Inflammatory macrophage (primary cell): ENCODE results near the gene NQO2.

ENCODE experiments used
- DNase-seq, 2 donors: peaks; one replicate each; pipeline ENCODE4 v3.0.0-alpha.2; 2020 to 2022
- total RNA-seq, 18 experiments: gene quantifications; one replicate each; lab custom pipeline; 2026; ENCODE audit warnings: mixed read lengths in 6 of 18, inconsistent platforms in 2 of 18; lab: John Stamatoyannopoulos, UW

NQO2 gene, protein sequence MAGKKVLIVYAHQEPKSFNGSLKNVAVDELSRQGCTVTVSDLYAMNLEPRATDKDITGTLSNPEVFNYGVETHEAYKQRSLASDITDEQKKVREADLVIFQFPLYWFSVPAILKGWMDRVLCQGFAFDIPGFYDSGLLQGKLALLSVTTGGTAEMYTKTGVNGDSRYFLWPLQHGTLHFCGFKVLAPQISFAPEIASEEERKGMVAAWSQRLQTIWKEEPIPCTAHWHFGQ
- total RNA-seq = 7.6 to 77.0 (median 28.7) reads per million in 18 experiments

GRCh38 chr6:2999618-3000557 is at the start of gene NQO2:
Gene NQO2, plus strand, starts transcription at chr6:2999894. Its CDS starts 6,659 bp downstream, at chr6:3006553.
- DNase-seq = peak; percentile 83 to 89

DNA sequence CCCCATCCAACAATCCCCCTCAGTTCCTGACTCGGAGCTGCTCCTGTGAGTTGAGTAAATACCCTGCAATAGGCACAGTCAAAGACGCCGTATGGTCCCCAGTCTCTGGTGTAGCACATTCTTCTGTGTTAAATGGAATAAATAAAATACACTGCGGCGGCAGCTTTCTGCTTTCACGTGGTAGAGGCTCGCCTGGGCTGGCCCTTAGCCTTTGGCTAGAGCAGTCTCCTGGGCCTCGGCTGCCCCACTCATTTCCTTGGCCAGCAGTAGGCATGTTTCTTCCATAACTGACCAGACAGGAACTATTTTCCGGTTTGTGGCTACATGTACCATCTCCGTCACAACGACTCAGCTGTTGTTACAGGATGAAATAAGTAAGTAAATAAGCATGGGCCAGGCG is 49.0 kb upstream of the NQO2 start:
- DNase-seq = no peak

- DNase-seq = peak; percentile 91
These were observed 48.0 kb upstream of the NQO2 start for GRCh38 chr6:2951728-2952127.

DNA sequence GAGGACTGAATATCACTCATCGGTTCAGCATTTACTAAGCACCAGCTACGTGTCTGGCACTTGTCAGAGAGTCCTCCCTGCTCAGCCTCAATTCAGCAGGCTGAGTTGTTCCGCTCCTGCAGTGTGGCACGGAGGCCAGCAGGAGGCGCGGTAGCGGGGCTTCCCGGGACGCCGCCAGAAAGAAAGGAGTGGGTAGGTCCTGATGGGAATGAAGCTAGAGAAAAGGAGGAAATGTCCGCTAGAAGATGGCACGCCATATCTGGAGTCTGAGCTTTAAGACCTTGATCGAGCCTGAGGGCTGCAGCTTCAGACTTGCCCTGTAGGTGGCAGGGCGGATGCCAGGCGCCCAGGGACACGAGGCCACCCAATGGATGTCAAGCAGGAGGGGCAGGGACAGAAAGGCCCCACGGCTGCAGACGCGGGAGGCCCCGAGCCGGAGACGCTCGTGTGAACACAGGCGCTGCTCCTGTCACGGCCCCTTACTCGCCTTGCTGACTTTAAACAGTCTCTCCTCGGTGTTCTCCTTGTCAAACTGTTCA is 47.1 kb upstream of the NQO2 start:
- DNase-seq = peak; percentile 54 to 91

- DNase-seq = no peak
These were observed 46.6 kb upstream of the NQO2 start for GRCh38 chr6:2953098-2953497.

DNA sequence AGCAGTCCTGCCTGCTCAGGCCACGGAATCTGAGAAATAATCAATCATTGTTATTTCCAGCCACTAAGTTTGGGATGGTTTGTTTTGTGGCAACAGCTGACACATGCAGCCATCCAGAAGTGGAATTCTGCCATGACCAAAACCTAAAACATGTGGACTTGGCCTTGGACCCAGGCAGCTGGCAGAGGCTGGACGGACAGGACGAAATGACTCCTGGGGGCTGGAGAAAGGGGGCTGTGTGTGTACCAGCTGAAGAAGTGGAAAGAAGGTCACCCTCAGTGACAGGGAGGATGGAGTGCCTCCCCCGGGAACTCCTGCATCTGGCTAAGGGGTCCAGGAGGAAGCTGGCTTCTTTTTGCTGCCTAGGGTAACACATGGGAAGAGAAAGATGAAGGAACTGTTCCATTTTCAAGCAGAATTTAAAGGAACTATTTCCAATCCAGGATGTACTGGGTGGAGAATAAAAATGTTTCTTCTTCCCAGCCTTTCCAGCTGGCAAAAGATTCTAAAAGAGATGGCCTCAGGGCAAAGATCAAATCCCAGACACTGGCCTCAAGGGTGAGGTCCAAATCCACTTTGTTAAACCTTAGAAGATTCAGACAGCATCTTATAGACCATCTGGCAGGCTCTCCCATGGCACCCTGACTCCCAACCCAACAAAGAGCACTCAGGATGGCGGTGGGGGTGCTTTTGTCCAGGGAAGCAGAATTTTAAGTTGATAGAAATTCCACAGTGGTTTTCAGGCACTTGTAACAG is 42.6 kb upstream of the NQO2 start:
- DNase-seq = no peak

DNA sequence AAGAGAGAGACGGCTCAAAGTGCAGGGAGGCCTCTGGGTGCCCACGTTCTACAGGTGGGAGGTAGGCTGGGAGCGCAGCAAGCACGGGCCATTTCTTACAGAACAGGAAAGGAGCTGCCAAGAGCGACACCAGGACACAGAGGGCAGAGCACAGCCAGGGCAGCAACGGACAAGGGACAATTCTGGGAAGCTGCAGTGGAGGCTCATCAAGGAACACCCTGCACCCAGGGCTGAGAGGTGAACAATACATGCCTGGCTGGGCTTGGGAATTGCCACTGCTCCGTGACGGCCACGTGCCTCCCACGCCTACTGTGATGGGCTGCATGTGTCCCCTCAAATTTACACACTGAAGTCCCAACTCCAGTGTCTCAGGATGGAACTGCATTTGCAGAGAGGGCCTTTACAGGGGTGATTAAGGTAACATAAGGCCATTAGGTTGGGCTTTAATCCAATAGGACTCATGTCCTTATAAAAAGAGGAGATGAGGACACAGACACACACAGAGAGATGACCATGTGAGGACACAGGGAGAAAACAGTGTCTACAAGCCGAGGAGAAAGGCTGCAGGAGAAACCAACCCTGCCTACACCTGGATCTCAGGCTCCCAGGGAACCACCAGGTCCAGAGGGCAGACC is 41.9 kb upstream of the NQO2 start:
- no peak for DNase-seq

DNA sequence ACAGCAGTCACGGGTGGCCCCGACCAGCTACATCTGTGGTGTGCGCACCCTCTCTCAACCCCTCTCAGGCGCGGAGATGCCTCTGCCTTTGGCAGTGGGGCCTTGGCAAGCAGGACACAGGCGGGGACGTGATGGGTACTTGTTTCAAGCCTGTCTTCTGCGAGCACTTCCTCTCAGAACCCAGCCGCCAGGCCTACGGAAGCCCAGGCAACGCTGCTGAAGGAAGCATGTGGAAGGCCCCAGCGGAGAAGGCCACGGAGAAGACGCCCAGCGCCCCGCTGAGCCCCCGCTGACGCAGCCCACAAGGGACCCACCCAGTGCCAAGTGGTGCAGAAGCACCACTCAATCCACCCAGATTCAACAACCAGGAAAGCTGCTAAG is 41.4 kb upstream of the NQO2 start:
- DNase-seq = peak; percentile 58 to 68

- peak; percentile 31 to 37 for DNase-seq
These were observed 40.9 kb upstream of the NQO2 start for GRCh38 chr6:2958776-2959175.

GRCh38 chr6:2959909-2960719 is 39.6 kb upstream of the NQO2 start:
- no peak for DNase-seq

- DNase-seq = no peak
These were observed 38.8 kb upstream of the NQO2 start for GRCh38 chr6:2960935-2961334.

- no peak for DNase-seq
These were observed 38.2 kb upstream of the NQO2 start for GRCh38 chr6:2961506-2961905.

DNA sequence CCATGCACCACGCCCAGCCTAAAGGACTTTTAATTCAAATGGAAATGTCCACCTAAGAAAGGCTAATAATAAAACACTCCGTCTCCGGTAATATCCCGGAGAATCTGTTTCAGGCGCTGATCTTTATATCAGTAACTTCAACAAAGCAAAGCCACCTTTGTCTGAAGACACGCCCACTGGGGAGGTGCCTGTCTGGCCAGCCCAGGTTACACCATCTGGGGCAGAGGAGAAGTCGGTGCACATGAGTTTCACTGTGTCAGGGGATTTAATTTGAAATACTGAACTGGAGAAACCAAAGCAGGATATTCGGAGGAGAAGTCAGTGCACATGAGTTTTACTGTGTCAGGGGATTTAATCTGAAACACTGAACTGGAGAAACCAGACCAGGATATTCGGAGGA is 37.7 kb upstream of the NQO2 start:
- DNase-seq = peak; percentile 64 to 68

GRCh38 chr6:2962636-2963035 is 37.1 kb upstream of the NQO2 start:
- no peak for DNase-seq

DNA sequence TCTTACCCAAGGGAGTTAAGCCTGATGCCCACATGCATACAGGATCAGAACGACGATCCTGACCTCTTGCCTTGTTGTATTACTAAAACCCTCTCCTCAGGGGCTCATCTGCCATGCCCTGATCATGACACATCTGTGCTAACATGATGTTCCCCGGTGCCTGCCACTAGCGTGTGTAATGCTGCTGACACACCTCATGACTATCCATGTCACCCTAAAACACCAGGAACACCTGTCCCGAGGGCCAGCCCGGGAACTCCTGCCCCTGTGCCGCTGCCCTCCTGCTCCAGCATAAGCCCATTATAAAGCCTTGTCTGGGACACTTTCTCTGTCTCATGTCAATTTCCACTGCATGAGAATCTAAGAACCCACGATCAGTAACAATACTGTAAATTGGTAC is 35.9 kb upstream of the NQO2 start:
- no peak for DNase-seq

DNA sequence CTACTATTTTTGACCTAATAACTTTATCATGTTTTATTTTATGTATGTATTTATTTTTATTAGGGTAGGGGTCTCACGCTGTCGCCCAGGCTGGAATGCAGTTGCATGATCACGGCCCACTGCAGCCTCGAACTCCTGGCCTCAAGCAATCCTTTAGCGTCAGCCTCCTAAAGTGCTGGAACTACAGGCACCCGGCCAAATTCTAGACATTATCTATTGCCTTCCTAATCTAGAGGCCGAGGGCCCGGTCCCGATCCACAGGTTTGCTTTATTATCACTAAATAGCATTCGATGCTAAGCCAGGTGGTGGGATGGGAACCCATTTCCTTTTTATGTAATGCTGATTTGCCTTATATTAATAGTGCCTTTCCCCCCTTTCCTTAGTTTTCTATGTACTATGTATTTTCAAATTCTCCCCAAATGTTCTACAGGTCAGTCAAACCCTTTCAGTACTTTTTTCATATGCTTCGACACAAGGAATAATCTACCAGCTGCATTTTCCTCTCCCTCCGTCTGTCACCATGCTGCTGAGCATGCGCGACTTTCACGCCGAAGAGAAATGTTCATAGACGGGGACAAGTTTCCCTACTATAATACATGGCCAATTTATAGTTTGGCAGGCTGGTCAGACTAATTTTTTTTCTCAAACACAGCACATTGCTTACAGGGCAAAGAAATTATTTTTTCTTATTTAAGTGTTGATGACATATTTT is 34.7 kb upstream of the NQO2 start:
- no peak for DNase-seq

DNA sequence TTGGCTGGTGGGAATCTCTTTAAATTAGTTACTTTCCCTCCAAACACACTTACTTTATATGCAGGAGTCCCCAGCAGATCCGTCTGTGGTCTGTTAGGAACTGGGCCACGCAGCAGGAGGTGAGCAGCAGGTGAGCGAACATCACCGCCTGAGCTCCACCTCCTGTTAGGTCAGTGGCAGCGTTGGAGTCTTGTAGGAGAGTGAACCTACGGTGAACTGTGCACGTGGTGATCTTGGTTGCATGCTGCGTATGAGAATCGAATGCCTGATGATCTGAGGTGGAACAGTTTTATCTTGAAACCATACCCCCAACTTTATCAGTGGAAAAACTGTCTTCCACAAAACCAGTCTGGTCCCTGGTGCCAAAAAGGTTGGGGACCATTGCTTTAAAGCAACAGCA is 33.3 kb upstream of the NQO2 start:
- no peak for DNase-seq

- no peak for DNase-seq
These were observed 31.8 kb upstream of the NQO2 start for GRCh38 chr6:2967936-2968335.

DNA sequence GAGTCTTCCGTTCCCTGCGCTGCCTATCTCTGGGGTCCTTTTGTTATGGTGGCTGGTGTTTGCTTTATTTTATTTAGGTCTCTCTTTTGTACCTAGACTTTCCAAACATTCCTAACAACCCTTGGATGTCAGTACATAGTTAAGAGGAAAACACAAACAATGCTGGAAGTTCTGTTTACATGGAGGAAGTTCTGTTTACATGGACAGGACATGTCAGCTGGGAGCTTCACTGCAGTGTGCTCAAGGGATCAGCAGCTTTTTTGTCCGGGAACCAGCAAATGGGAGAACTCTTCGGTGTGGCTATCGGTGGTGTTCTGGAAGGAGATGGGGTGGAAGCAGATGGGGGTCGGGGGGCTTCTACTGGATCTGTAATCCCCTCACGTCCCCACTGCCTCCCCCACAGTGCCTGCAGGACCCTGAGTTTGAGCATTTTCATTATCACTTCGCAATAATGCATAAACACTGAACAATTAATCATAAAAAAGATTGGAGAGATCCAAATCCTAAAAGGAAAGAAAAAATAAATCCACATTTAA is 31.0 kb upstream of the NQO2 start:
- DNase-seq = no peak

GRCh38 chr6:2969549-2969948 is 30.1 kb upstream of the NQO2 start:
- DNase-seq = no peak
